NCI-H146 treated with DMSO at 0.1 percent for 48 hours (cell line): ENCODE results near the gene TIMM21.

Experiments used
- DNase-seq: peaks from one replicate; lab custom pipeline; 2025; ENCODE audit not compliant: unreplicated experiment; lab: John Stamatoyannopoulos, UW

TIMM21 gene

DNA sequence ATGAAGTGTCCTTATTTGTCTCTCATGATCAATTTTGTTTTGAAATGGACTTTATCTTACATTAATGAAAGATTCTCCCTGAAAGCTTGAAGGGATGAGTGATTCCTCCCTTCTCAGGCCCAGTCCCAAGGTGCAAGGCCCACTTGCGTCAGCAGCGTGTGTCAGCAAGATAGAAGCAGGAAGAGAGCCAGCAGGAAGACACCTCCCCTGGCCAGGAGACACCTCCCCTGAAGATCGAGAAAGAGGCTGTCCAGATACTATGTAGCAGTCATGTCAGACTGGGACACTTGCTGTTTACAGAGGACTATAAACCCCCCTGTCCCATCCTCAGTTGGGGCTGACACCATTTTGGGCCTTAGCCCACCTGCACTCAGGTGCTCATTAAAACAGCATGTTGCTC is 38.3 kb downstream of the TIMM21 start:
- DNase-seq = no peak

DNA sequence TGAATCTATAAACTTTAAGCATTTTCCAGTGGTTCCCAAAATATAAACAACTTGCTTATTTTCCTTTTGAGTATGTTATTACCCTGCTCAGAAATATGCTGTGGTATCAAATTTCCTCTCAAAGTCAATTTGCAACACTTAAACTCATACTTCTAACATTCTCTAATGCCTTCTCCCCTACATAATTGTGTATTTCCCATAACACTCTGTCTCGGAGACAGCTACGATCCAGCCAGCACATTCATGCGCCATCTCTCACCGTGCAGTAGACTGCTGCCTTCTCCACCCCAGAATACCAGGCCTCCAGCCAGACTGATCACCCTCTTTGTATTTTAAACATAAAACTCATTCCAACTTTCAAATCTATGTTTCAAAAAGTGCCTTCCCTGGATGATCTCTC is 41.8 kb downstream of the TIMM21 start:
- DNase-seq = no peak

DNA sequence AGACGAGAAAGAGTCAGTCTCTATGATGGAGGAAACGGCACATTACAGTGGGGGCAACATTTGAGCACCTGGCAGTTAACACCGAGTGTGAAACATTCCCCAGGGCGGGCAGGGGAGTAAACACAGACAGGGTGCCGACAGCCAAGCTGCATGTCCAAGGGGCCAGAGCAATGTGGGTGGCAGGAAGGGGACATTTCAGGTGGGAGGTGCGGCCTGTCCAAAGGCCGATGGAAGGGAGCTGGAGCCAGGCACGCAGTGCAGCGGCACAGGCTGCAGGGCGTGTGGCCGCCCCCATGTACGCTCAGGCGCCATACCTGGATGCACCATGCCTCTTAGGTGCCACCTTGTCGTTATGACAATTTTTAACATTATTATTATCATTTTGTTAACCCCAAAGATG is 43.3 kb downstream of the TIMM21 start:
- DNase-seq = no peak

DNA sequence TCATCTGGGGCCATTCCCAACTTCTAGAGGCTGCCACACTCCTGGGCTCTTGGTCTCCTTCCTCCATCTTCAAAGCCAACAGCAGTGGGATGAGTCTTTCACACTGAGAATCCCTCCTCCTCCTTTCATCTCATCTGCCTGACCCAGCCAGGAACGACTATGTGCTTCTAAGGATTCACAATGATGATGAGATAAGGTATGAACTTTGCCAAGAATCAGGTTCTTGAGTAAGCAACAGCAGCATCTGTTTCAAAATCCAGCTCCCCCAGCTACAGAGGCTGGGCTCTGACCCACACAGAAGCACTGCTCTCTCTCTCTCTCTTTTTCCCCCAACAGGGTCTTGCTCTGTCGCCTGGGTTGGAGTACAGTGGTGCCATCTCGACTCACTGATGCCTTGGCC is 46.4 kb downstream of the TIMM21 start:
- DNase-seq = no peak

DNA sequence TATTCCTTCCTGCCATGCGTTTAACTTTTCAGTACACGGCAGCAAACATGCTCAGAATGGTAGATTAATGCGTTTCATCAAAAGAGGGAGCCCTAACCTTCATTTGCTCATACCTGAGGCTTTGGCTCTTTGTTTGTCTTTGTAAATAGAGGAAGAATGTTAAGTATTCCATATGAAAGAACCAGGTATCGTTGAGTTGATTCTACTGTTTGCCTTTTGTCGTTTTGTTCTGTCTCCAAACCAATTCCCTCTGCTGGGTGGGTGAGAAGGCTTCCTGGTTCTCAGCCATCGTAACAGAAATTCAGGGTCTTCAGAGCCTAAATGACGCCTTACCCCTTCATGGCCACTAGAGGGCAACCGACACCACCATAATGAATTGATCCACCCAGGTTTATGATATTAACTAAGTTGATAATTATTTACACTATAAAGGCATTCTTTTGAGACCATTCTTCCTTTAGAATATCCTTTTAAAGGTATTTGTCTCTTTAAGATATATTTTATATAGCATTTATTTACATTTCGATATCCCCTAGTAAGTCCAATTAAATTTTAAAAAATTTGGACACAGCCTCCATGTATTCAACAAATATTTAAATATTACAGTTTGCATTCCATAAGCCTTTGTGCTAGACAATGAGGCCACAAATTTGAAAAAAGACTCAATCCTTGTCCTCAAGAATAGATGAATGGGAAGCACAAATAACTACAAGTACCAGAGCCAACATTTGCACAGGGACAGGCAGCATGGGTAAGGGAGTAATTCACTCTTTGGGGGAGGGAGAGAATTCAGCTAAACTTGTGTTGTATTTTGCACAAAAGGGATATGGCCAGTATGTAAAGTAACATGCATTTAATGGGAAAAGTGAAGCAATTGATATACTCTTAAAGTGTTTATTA is 48.1 kb downstream of the TIMM21 start:
- peak; percentile 83 for DNase-seq

DNA sequence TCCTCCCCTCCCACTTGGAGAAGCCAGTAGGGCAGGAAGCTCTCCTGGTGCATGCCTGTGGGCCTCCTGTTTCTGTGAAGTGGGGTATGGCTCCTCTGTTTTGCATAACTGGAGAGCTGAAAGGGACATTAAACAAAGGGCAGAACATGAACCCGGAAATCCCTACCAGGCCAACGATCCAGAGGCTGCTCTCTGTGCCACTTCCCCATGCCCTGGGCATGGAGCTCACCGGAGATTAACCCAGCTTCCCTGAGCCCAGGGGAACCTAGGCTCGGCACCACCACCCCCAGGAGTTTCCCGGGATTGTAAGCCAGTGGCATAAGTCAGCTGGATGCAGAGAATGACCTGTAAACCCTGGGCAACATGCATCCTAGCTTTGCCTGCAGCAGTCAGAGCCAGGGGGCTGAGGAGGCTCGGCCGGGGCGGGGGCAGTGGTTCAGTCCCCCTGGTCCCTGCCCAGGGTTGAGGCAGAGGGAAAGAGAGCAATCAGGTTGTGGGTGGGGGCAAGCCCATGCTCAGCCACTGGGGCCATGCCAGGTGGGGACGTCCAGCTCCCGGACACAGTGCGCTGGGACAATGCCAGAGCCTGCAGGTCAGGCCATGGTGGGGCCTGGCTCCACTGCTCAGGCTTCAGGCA is 49.5 kb downstream of the TIMM21 start:
- DNase-seq = no peak

DNA sequence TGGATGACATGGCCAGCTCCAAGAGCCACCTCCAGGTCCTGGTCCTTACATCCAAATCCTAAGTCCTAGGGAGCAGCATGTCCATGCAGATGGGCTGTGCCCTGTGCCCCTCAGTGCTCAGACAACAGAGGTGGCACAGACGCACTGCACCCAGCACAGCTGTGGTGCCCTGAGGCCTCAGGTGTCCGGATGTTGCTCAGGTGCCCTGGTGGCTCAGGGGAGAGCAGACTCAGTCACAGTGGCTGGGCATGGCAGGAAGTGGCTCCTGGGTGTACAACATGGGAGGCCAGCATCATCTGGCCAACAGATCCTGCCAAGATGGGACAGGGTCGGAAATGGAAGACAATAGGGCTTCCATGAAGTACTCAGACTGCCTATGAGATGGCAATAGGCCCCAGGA is 50.1 kb downstream of the TIMM21 start:
- DNase-seq = no peak

DNA sequence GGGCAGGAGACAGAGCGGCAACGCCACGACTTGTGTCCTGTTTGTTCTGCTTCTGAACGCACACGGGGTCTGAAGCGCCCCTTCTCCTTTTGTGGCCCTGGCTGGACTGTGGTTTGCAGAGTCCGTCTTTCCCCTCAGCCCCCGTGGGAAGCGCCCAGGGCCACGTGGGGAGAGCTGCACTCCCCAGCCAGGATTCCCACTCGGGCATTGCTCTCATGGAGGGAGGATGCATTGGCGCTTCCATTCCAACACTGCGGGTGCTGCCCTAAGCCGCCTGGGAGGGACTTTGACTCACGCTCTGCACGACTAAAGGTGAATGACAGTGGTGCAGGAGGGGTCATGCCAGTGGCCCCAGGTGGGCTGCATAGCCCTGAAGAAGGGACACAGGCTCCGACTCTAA is 52.5 kb downstream of the TIMM21 start:
- no peak for DNase-seq

DNA sequence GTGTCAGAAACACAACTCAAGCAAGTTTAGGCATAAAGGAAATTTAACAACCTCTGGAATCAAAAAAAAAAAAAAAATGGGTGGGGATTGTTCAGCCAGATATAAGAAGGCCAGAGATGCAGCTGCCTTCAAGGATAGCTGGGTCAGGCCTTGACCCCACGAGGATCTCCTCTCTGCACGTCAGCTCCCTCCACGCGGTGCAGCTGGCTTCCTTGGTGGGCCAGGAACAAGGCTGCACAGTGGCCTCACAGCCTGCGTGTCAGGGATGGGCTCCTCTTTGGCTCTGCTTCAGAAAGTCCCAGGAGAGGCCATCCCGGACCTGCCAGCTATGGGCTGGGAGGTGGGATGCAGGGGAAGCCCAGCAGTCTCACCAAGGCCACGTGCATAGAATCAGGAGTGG is 55.5 kb downstream of the TIMM21 start:
- DNase-seq = no peak

DNA sequence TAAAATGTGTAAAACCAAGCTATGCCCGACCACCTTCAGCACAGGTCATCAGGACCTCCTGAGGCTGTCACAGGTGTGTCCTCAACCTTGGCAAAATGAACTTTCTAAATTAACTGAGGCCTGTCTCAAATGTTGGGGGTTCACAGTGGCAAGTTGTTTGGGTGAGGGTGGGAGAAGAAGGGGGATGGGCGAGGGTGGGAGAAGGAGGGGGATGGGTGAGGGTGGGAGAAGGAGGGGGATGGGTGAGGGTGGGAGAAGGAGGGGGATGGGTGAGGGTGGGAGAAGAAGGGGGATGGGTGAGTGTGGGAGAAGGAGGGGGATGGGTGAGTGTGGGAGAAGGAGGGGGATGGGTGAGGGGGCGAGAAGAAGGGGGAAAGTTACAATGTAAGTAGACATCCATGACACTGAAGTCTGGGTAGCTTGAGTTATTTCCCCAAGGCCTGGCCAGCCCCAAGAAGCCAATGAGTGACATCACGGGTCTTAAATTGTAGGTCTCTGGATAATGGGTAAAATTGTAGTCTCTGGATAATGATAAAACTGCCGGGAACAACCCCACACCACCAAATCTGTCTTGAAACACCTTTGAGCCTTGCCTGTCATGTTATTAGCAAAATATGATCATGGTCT is 56.3 kb downstream of the TIMM21 start:
- no peak for DNase-seq
